Activated CD8-positive, alpha-beta T cell treated with anti-CD3 and anti-CD28 coated beads, Interleukin-2, amount 10 ng/mL, durations not matched to agents 7 days and 5 days (primary cell): ENCODE measurements around the gene ZNF316. TPM values are rescaled to one million over a fixed set of nuclear protein-coding genes. Genes with fewer than 3 reads are reported as not detected.
"Not testable (repeated sequence)": the region's sequence is repeated elsewhere in the genome, so short reads cannot be mapped to it uniquely, and the experiment has no call there.

ENCODE experiments used
- ATAC-seq: fragments of 150-1000 bp; cut with Tn5 transposase; one replicate; pipeline ENCODE4 v1.10.0; 2021; ENCODE audit warnings: moderate library complexity
- CTCF ChIA-PET: fragments of 350-600 bp; sonication (Branson Sonifier 250); formaldehyde crosslinking; loops from one replicate; lab custom pipeline; 2021; ENCODE audit warnings: antibody characterized with exemption; lab: Charles Lee
- POLR2A ChIA-PET: fragments of 350-600 bp; sonication (Branson Sonifier 250); formaldehyde crosslinking; loops from one replicate; lab custom pipeline; 2021; ENCODE audit warnings: antibody characterized with exemption; lab: Charles Lee
- DNase-seq: peaks from one replicate; pipeline ENCODE4 v3.0.0-alpha.2; 2020
- H3K27ac Mint-ChIP-seq: one replicate; pipeline ENCODE4 v1.8.0; 2021; ENCODE audit warnings: mild to moderate bottlenecking, mixed read lengths
- H3K27me3 Mint-ChIP-seq: one replicate; pipeline ENCODE4 v1.8.0; 2021; ENCODE audit warnings: low read depth, mixed read lengths
- H3K36me3 Mint-ChIP-seq: one replicate; pipeline ENCODE4 v1.8.0; 2021; ENCODE audit warnings: low read depth, mixed read lengths
- H3K4me1 Mint-ChIP-seq: one replicate; pipeline ENCODE4 v1.8.0; 2021; ENCODE audit warnings: low read depth, mixed read lengths
- H3K4me3 Mint-ChIP-seq: one replicate; pipeline ENCODE4 v1.8.0; 2021; ENCODE audit warnings: mild to moderate bottlenecking, mixed read lengths
- H3K9me3 Mint-ChIP-seq: one replicate; pipeline ENCODE4 v1.8.0; 2022; ENCODE audit warnings: mixed read lengths; ENCODE audit not compliant: insufficient read depth
- total RNA-seq, 2 experiments: library from RNA; stranded (reverse); gene quantifications; one replicate each; pipeline ENCODE4 v1.2.3, GENCODE V29; 2021

The ZNF316 gene
- total RNA-seq, 2 experiments from 2014 or later = 24.2 to 26.8 TPM

- ChIA-PET POLR2A (interaction anchor here (0.6 kb wide), 1 partner anchor 32 kb away, joined by 3 read pairs; no protein-coding TSS in a partner anchor), CTCF (interaction anchor here (2.1 kb wide), 1 partner anchor 34 kb away, joined by 7 read pairs; the partner anchor contains the start of gene INTS15)
- Mint-ChIP-seq H3K4me1 (peaks cover 46% of the 10 kb centered on the region), H3K36me3 (peaks cover 6% of the 10 kb centered on the region), H3K27me3 (no peaks in the 10 kb centered on the region), H3K4me3 (peak overlapping the region; percentile 53), H3K27ac (peak overlapping the region; percentile 87), H3K9me3 (no peaks in the 10 kb centered on the region)
- ATAC-seq (peak; percentile 79), DNase-seq (peak; percentile 52)
Observed at GRCh38 chr7:6623589-6624245, 13.4 kb upstream of the ZNF316 start.

GRCh38 chr7:6624246-6624611 is 12.9 kb upstream of the ZNF316 start:
- Mint-ChIP-seq H3K4me3 (peak overlapping the region; percentile 53), H3K27ac (peak overlapping the region; percentile 87), H3K9me3 (no peaks in the 10 kb centered on the region), H3K36me3 (peaks cover 6% of the 10 kb centered on the region), H3K4me1 (peaks cover 43% of the 10 kb centered on the region), H3K27me3 (no peaks in the 10 kb centered on the region)
- ChIA-PET POLR2A (no interaction called here), CTCF (interaction anchor here (2.1 kb wide), 1 partner anchor 34 kb away, joined by 7 read pairs; the partner anchor contains the start of gene INTS15)
- ATAC-seq (no peak), DNase-seq (no peak)

DNA sequence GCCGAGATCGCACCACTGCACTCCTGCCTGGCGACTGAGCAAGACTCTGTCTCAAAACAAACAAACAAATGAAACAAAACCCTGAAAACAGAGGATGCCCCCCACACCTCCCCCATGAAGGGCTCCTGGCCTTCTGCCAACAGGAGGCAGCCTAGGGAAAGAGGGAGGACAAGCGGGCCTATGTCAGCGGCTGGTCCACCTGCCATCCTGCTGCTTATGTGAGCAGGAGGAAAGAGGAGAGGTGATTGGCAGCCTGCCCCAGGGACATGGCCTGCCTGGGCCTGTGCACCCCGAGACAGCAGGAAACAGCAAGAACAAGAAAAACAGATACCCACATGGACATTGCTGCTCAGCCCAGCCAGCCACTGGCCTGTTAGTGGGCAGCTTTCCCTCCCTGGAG is 9.1 kb upstream of the ZNF316 start:
- H3K4me3 Mint-ChIP-seq = no peak overlapping the region
- ChIA-PET POLR2A (no interaction called here), CTCF (no interaction called here)
- peaks cover 15% of the 10 kb centered on the region for H3K4me1 Mint-ChIP-seq
- no peaks in the 10 kb centered on the region for H3K27me3 Mint-ChIP-seq
- no peak for ATAC-seq
- H3K9me3 Mint-ChIP-seq = no peaks in the 10 kb centered on the region
- no peaks in the 10 kb centered on the region for H3K36me3 Mint-ChIP-seq
- H3K27ac Mint-ChIP-seq = no peak overlapping the region
- no peak for DNase-seq

- ChIA-PET POLR2A (no interaction called here), CTCF (interaction anchor here (1.3 kb wide), 1 partner anchor 114 kb away, joined by 3 read pairs; no protein-coding TSS in a partner anchor)
- no peaks in the 10 kb centered on the region for H3K9me3 Mint-ChIP-seq
- no peak for ATAC-seq
- H3K27me3 Mint-ChIP-seq = no peaks in the 10 kb centered on the region
- DNase-seq = no peak
- H3K36me3 Mint-ChIP-seq = no peaks in the 10 kb centered on the region
- no peak overlapping the region for H3K27ac Mint-ChIP-seq
- peaks cover 8% of the 10 kb centered on the region for H3K4me1 Mint-ChIP-seq
- no peak overlapping the region for H3K4me3 Mint-ChIP-seq
Observed at GRCh38 chr7:6630007-6630849, 6.9 kb upstream of the ZNF316 start.

DNA sequence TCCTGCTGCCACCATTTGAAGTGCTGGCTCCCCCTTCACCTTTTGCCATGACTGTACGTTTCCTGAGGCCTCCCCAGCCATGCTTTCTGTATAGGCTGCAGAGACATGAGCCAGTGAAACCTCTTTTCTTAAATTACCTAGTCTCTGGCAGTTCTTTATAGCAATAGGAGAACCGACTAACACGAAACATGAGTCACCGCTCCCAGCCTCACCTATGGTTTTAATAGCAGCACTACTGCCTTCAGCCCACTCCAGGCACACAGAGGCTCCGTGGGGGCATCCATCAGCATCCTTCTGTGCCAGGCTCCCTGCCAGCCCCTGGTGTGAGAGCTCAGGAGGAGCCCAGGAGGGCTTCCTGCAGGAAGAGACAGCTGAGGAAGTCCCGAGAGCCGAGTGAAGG is 5.5 kb upstream of the ZNF316 start:
- no peak overlapping the region for H3K27ac Mint-ChIP-seq
- DNase-seq (no peak), ATAC-seq (no peak)
- ChIA-PET POLR2A (interaction anchor here (1.4 kb wide), 1 partner anchor 55 kb away, joined by 3 read pairs; the partner anchor contains the start of gene ZDHHC4), CTCF (interaction anchor here (1.3 kb wide), 1 partner anchor 115 kb away, joined by 3 read pairs; no protein-coding TSS in a partner anchor)
- H3K36me3 Mint-ChIP-seq = no peaks in the 10 kb centered on the region
- no peak overlapping the region for H3K4me3 Mint-ChIP-seq
- peaks cover 15% of the 10 kb centered on the region for H3K4me1 Mint-ChIP-seq
- H3K27me3 Mint-ChIP-seq = no peaks in the 10 kb centered on the region
- no peaks in the 10 kb centered on the region for H3K9me3 Mint-ChIP-seq

DNA sequence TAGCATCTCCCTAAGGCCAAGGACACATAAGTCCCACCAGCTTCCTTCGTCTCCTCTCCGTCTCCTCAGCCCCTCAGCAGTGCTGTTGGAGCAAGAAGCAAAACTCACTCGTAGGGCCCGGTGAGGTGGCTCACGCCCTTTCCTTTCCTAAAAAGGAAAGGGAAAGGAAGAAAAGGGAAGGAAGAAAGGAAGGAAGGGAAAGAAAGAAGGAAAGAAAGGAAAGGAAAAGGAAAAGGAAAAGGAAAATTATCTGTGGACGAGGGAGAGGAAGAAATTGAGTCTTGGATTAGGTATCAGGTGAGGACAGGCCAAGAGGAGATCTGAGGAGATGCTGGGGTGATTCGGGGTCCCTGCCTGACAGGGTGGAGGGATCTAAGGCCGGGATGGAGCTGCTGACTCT is 3.1 kb upstream of the ZNF316 start:
- Mint-ChIP-seq H3K36me3 (peaks cover 8% of the 10 kb centered on the region), H3K9me3 (no peaks in the 10 kb centered on the region), H3K4me1 (peaks cover 28% of the 10 kb centered on the region), H3K4me3 (no peak overlapping the region), H3K27ac (no peak overlapping the region), H3K27me3 (no peaks in the 10 kb centered on the region)
- DNase-seq (no peak), ATAC-seq (no peak)
- ChIA-PET POLR2A (no interaction called here), CTCF (no interaction called here)

- H3K27me3 Mint-ChIP-seq, DNase-seq, ATAC-seq, CTCF ChIA-PET, H3K9me3 Mint-ChIP-seq, H3K27ac Mint-ChIP-seq, POLR2A ChIA-PET: not testable (repeated sequence)
- H3K4me3 Mint-ChIP-seq = peak overlapping the region; percentile 76
- H3K4me1 Mint-ChIP-seq = peaks cover 37% of the 10 kb centered on the region
- H3K36me3 Mint-ChIP-seq = peaks cover 17% of the 10 kb centered on the region
Observed at GRCh38 chr7:6634971-6635370, 2.1 kb upstream of the ZNF316 start.

GRCh38 chr7:6637544-6638229 is 569 bp downstream of the ZNF316 start:
- ChIA-PET CTCF (interaction anchor here (1.0 kb wide), 1 partner anchor 47 kb away, joined by 4 read pairs; the partner anchor contains the start of gene INTS15), POLR2A (interaction anchor here (0.5 kb wide), 1 partner anchor 14 kb away, joined by 3 read pairs; no protein-coding TSS in a partner anchor)
- H3K36me3 Mint-ChIP-seq = peaks cover 34% of the 10 kb centered on the region

DNA sequence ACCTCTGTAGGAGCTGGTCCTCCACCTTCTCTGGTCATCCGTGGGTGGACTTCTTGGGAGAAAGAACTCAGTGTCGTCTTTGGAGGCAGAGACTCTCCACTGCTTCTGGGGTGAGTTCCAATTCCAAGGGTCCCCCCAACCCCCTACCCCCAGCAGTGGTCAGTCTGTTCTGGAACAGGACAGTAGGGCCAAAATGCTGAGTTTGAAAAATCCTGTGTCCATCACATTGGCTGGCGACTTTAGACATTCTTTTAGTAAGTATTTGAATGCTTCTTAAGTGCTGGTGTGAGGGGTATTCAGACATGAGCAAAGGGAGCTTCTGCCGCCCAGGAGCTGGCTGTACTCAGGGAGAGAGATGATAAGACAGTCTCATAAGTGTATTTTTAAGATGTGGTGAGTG is 1.9 kb downstream of the ZNF316 start:
- ChIA-PET POLR2A (no interaction called here), CTCF (no interaction called here)
- H3K36me3 Mint-ChIP-seq = peaks cover 40% of the 10 kb centered on the region
- peak overlapping the region; percentile 93 for H3K4me3 Mint-ChIP-seq
- H3K27ac Mint-ChIP-seq = peak overlapping the region; percentile 87
- no peak for DNase-seq
- no peaks in the 10 kb centered on the region for H3K9me3 Mint-ChIP-seq
- H3K27me3 Mint-ChIP-seq = no peaks in the 10 kb centered on the region
- peaks cover 38% of the 10 kb centered on the region for H3K4me1 Mint-ChIP-seq
- ATAC-seq = no peak

More at GRCh38 chr7:6637544-6638229, 569 bp downstream of the ZNF316 start:
- Mint-ChIP-seq H3K27me3 (no peaks in the 10 kb centered on the region), H3K9me3 (no peaks in the 10 kb centered on the region), H3K4me1 (peaks cover 41% of the 10 kb centered on the region), H3K4me3 (peak overlapping the region; percentile 93), H3K27ac (peak overlapping the region; percentile 87)
- ATAC-seq (peak; percentile 86), DNase-seq (peak; percentile 72)

- no peak for ATAC-seq
- Mint-ChIP-seq H3K27me3 (no peaks in the 10 kb centered on the region), H3K27ac (no peak overlapping the region), H3K9me3 (no peaks in the 10 kb centered on the region), H3K4me1 (peaks cover 37% of the 10 kb centered on the region), H3K36me3 (peaks cover 44% of the 10 kb centered on the region), H3K4me3 (peak overlapping the region; percentile 93)
- DNase-seq = no peak
- POLR2A ChIA-PET = no interaction called here
- CTCF ChIA-PET = no interaction called here
Observed at GRCh38 chr7:6639627-6640026, 2.5 kb downstream of the ZNF316 start.

DNA sequence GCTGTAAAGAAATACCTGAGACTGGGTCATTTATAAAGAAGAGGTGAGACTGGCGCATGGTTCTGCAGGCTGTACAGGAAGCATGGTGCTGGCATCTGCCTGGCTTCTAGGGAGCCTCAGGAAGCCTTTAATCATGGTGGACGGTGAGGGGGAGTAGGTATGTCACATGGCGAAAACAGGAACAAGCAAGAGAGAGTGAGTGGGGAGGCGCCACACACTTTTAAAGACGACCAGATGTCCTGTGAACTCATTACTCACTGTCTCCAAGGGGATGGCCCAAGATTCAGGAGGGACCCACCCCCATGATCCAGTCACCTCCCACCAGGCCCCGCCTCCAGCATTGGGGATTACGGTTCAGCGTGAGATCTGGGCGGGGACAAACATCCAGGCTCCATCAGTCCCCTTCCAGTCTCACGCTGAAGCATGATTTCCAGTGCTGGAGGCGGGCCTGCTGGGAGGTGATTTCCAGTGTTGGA is 3.2 kb downstream of the ZNF316 start:
- H3K9me3 Mint-ChIP-seq = no peaks in the 10 kb centered on the region
- POLR2A ChIA-PET = no interaction called here
- peaks cover 51% of the 10 kb centered on the region for H3K36me3 Mint-ChIP-seq
- H3K4me1 Mint-ChIP-seq = peaks cover 32% of the 10 kb centered on the region
- DNase-seq = no peak
- no peaks in the 10 kb centered on the region for H3K27me3 Mint-ChIP-seq
- H3K4me3 Mint-ChIP-seq = no peak overlapping the region
- CTCF ChIA-PET = no interaction called here
- no peak overlapping the region for H3K27ac Mint-ChIP-seq
- no peak for ATAC-seq
